Uterus (tissue), 4 donors: ENCODE data around the gene NCAM1. TPM values are rescaled to one million over a fixed set of nuclear protein-coding genes. Genes with fewer than 3 reads are reported as not detected.

Experiments used
- DNase-seq, 2 donors: peaks; one replicate each; pipeline ENCODE4 v3.0.0-alpha.2; 2019 to 2020
- H3K27ac ChIP-seq, 2 donors: fragments of 200-600 bp; sonication (generic); 1 replicate in 1 of 2; 2 replicates in 1 of 2; pipeline ENCODE4 v1.5.1; 2016 to 2018
- H3K27me3 ChIP-seq, 2 donors: fragments of 200-600 bp; sonication (generic); one replicate each; pipeline ENCODE4 v1.5.1; 2018 to 2019; ENCODE audit warnings: control low read depth in 1 of 2
- H3K36me3 ChIP-seq, 2 donors: fragments of 200-600 bp; sonication (generic); one replicate each; pipeline ENCODE4 v1.5.1; 2019; ENCODE audit warnings: control low read depth in 1 of 2
- H3K4me1 ChIP-seq, 2 donors: fragments of 200-600 bp; sonication (generic); one replicate each; pipeline ENCODE4 v1.5.1; 2018 to 2019; ENCODE audit warnings: control low read depth in 1 of 2
- H3K4me3 ChIP-seq, 2 donors: fragments of 200-600 bp; sonication (generic); 1 replicate in 1 of 2; 2 replicates in 1 of 2; pipeline ENCODE4 v1.5.1; 2018 to 2019; ENCODE audit warnings: mild to moderate bottlenecking in 1 of 2
- H3K9me3 ChIP-seq, 2 donors: fragments of 200-600 bp; sonication (generic); one replicate each; pipeline ENCODE4 v1.5.1; 2019; ENCODE audit warnings: control low read depth in 1 of 2
- POLR2A ChIP-seq, 2 donors: fragments of 450-650 bp; IDR thresholded peaks; one replicate each; pipeline ENCODE4 v1.6.1; 2016; ENCODE audit warnings: antibody characterized with exemption in 2 of 2, mild to moderate bottlenecking in 1 of 2, moderate library complexity in 1 of 2
- intact Hi-C: fragments of 100-400 bp; cut with DNase I; formaldehyde crosslinking; loops from one replicate; pipeline ENCODE4 v1.15.1; 2023; ENCODE audit warnings: low total_unique reads
- total RNA-seq, 4 donors: library from RNA; depleted of rRNA in 3 of 4; stranded (reverse); fragments of >200 nt in 3 of 4; gene quantifications; one replicate each; pipeline versions ENCODE4 v1.1.0 to v1.2.4, GENCODE V29; 2014 to 2023
- TF ChIP-seq, protein P1 (sequence below), 4 experiments: fragments of 200-600 bp in 2 of 4; fragments of 450-650 bp in 2 of 4; sonication (generic) in 2 of 4; IDR thresholded peaks; one replicate each; pipeline ENCODE4 v1.5.1; 2016 to 2019; ENCODE audit warnings: antibody characterized with exemption in 4 of 4, mild to moderate bottlenecking in 2 of 4, moderate library complexity in 1 of 4
- donor health status: DM: yes; HTN: yes; CAD: no.

NCAM1 gene
- total RNA-seq, 4 donors from 2014 or later = 54.4 to 210 (median 171) TPM

DNA sequence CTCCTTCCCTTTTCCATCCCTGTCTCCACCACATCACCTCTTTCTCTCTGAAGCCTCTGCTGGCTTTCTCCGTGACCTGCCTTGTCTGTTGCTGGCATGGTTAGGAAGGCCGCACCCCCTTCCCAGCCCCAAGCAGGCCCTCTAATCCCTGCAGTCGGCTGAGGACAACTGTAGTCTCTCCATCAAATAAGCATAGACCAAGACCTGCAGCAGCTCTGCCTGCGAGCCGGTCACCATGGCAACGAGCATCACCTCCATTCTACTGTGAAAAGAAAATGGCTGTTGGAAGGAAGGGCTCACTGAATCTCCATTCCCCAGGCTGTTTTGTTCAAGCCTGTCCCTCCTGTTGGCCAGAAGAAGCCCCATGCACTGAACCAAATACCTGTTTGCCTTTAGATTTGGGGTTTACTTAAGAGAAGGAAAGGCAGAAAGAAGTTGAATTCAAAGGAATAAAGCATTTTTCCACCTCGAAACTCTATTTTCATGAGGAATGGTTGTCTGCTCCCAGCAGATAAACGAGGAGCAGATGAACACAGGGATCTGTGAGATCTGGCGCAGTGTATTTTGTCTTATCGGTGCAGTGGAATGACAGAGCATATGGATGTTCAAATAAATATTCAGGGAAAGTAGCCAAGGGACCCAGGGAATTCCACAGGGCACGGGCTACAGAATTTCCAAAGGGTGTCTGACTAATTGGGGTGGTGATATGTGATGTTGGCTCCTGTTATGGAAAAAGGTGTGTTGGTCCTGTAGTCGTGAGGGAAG is 240.0 kb downstream of the NCAM1 start:
- intact Hi-C loops = no loop called here
- no peak overlapping the region for H3K4me3 ChIP-seq
- no peaks in the 10 kb centered on the region for H3K36me3 ChIP-seq
- DNase-seq = no peak
- H3K27ac ChIP-seq = no peak overlapping the region
- H3K9me3 ChIP-seq = no peaks in the 10 kb centered on the region
- H3K27me3 ChIP-seq = no peaks in the 10 kb centered on the region
- TF ChIP-seq, protein P1, sequence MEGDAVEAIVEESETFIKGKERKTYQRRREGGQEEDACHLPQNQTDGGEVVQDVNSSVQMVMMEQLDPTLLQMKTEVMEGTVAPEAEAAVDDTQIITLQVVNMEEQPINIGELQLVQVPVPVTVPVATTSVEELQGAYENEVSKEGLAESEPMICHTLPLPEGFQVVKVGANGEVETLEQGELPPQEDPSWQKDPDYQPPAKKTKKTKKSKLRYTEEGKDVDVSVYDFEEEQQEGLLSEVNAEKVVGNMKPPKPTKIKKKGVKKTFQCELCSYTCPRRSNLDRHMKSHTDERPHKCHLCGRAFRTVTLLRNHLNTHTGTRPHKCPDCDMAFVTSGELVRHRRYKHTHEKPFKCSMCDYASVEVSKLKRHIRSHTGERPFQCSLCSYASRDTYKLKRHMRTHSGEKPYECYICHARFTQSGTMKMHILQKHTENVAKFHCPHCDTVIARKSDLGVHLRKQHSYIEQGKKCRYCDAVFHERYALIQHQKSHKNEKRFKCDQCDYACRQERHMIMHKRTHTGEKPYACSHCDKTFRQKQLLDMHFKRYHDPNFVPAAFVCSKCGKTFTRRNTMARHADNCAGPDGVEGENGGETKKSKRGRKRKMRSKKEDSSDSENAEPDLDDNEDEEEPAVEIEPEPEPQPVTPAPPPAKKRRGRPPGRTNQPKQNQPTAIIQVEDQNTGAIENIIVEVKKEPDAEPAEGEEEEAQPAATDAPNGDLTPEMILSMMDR (IDR thresholded peaks at IDR 0.05) = no peak
- no peak for TF ChIP-seq POLR2A (IDR thresholded peaks at IDR 0.05)
- no peaks in the 10 kb centered on the region for H3K4me1 ChIP-seq

DNA sequence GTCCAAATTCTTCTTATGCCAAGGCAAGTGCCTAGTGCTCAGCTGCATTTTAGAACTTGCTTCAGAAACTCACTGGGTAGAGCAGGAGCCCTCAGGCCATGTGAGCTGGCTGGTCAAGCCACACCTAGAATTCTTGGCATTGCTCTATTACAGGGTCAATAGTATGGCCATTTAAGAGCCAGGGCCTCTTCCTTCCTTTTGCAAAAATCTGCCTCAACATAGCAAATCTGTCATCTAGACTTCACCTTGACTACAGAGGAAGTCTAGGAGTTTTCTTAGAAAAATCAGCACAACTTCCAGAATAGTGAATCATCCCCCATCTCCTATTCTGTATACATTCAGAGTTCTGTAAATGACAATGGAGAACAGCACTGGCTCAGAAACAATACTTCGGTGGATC is 241.2 kb downstream of the NCAM1 start:
- Histone ChIP-seq H3K9me3 (no peaks in the 10 kb centered on the region), H3K27ac (no peak overlapping the region), H3K36me3 (no peaks in the 10 kb centered on the region), H3K27me3 (no peaks in the 10 kb centered on the region), H3K4me1 (no peaks in the 10 kb centered on the region), H3K4me3 (no peak overlapping the region)
- no peak for TF ChIP-seq POLR2A (IDR thresholded peaks at IDR 0.05)
- TF ChIP-seq, protein P1 (IDR thresholded peaks at IDR 0.05) = no peak
- intact Hi-C loops = no loop called here
- DNase-seq = no peak

DNA sequence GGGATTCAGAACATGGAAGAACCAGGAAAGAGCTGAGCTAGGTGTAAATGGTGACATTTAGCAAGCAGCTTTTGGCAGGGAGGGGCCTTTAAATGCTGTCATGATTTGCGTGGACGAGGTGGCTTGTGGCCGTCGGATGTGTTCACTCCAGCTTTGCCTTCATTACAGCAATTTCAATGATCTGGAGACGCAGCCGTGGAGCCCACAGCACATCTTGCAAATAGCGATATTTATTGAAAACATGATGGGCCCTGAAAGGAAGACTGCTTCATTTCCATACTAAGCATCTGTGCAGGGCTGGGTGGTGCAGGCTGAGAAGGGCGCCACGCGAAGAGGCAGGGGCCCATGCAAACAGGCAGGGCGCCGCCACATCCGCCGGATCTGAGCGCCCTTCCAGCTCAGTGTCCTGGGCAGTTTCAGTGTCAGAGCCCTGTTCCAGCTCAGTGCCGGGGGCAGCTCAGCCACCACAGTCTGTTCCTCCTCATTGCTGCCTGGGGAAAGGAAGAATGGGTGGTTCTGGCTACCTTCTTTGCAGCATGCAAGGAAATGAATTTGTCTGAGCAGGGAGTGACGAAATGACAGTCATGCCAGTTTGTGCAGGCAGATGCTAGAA is 242.0 kb downstream of the NCAM1 start:
- intact Hi-C loops = no loop called here
- no peaks in the 10 kb centered on the region for H3K4me1 ChIP-seq
- DNase-seq = no peak
- H3K9me3 ChIP-seq = no peaks in the 10 kb centered on the region
- no peak overlapping the region for H3K4me3 ChIP-seq
- no peak for TF ChIP-seq POLR2A (IDR thresholded peaks at IDR 0.05)
- TF ChIP-seq, protein P1 (IDR thresholded peaks at IDR 0.05) = no peak
- no peaks in the 10 kb centered on the region for H3K36me3 ChIP-seq
- H3K27me3 ChIP-seq = no peaks in the 10 kb centered on the region
- no peak overlapping the region for H3K27ac ChIP-seq

DNA sequence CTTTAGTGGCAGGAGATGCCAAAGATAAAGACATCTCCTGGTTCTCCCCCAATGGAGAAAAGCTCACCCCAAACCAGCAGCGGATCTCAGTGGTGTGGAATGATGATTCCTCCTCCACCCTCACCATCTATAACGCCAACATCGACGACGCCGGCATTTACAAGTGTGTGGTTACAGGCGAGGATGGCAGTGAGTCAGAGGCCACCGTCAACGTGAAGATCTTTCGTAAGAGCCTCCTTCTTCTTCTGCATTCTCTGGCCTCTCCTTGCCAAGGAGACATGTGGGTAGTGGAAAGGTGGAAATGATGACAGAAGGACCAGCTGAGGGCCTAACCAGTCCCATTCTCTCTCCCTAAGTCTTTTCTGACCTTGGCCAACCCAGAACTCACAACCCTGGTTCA is 243.1 kb downstream of the NCAM1 start:
- no peaks in the 10 kb centered on the region for H3K9me3 ChIP-seq
- H3K36me3 ChIP-seq = no peaks in the 10 kb centered on the region
- no peak overlapping the region for H3K27ac ChIP-seq
- H3K4me3 ChIP-seq = no peak overlapping the region
- intact Hi-C loops = no loop called here
- no peaks in the 10 kb centered on the region for H3K4me1 ChIP-seq
- no peak for DNase-seq
- TF ChIP-seq, protein P1 (IDR thresholded peaks at IDR 0.05) = no peak
- TF ChIP-seq POLR2A (IDR thresholded peaks at IDR 0.05) = no peak
- no peaks in the 10 kb centered on the region for H3K27me3 ChIP-seq

DNA sequence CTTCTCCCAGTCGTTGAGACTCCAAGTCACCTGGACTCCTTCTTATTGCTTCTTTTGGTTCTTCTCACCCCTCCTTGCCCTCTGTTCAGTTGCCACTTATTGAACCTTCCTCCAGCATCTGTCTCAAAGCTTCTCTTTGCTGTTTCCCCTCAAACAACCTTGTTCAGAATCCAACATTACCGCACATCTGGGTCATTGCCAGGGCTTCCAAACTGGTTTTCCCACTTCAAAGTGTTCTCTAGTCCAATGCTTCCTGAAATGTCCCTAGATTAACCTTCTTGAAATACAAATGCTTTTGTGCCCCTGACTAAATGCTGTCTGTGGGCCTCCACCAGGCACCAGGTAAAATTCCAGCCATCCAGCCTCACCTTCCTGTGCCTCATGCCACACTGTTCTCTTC is 252.3 kb downstream of the NCAM1 start:
- no peaks in the 10 kb centered on the region for H3K9me3 ChIP-seq
- H3K27me3 ChIP-seq = no peaks in the 10 kb centered on the region
- DNase-seq = no peak
- intact Hi-C loops = no loop called here
- no peaks in the 10 kb centered on the region for H3K4me1 ChIP-seq
- no peak overlapping the region for H3K4me3 ChIP-seq
- no peak for TF ChIP-seq POLR2A (IDR thresholded peaks at IDR 0.05)
- TF ChIP-seq, protein P1 (IDR thresholded peaks at IDR 0.05) = no peak
- no peak overlapping the region for H3K27ac ChIP-seq
- H3K36me3 ChIP-seq = no peaks in the 10 kb centered on the region
